Immature natural killer cell (primary cell): Measurements from ENCODE around the gene NEMP2. TPM values are rescaled to one million over a fixed set of nuclear protein-coding genes. Genes with fewer than 3 reads are reported as not detected.
A peak's percentile ranks its signal among the peaks of the same experiment; 100 is the strongest.

Experiments used
- DNase-seq, 3 donors: peaks; one replicate each; pipeline ENCODE4 v3.0.0; 2022; ENCODE audit warnings: mixed read lengths in 1 of 3
- H3K27ac Mint-ChIP-seq, 6 donors: one replicate each; pipeline ENCODE4 v1.8.0; 2020; ENCODE audit warnings: mixed read lengths in 6 of 6, mild to moderate bottlenecking in 5 of 6, inconsistent platforms in 4 of 6, moderate library complexity in 3 of 6
- H3K27me3 Mint-ChIP-seq, 3 donors: one replicate each; pipeline ENCODE4 v1.8.0; 2020 to 2021; ENCODE audit warnings: low read depth in 3 of 3, mild to moderate bottlenecking in 3 of 3, mixed read lengths in 3 of 3, moderate library complexity in 3 of 3, inconsistent platforms in 1 of 3
- H3K36me3 Mint-ChIP-seq, 3 donors: one replicate each; pipeline ENCODE4 v1.8.0; 2020; ENCODE audit warnings: mixed read lengths in 3 of 3, inconsistent platforms in 2 of 3, mild to moderate bottlenecking in 2 of 3
- H3K4me1 Mint-ChIP-seq, 2 donors: one replicate each; pipeline ENCODE4 v1.8.0; 2020; ENCODE audit warnings: inconsistent platforms in 2 of 2, mild to moderate bottlenecking in 2 of 2, mixed read lengths in 2 of 2, moderate library complexity in 1 of 2
- H3K4me3 Mint-ChIP-seq, 5 donors: one replicate each; pipeline ENCODE4 v1.8.0; 2020; ENCODE audit warnings: mild to moderate bottlenecking in 5 of 5, mixed read lengths in 5 of 5, inconsistent platforms in 3 of 5, moderate library complexity in 3 of 5
- H3K9me3 Mint-ChIP-seq, 6 donors: one replicate each; pipeline ENCODE4 v1.8.0; 2020; ENCODE audit warnings: mild to moderate bottlenecking in 6 of 6, mixed read lengths in 6 of 6, inconsistent platforms in 4 of 6, moderate library complexity in 3 of 6
- polyA plus RNA-seq, 3 donors: library from polyadenylated mRNA; unstranded; fragments of 300-500 nt; fragmentation: Illumina TruSeq; gene quantifications; one replicate each; pipeline ENCODE4 v1.2.3, GENCODE V29; 2021

Gene NEMP2
- polyA plus RNA-seq, 3 donors from 2014 or later = 10.4 to 20.0 (median 11.4) TPM

- no peak overlapping the region for H3K4me3 Mint-ChIP-seq
Measured at GRCh38 chr2:190466819-190467446, 67.6 kb downstream of the NEMP2 start.

GRCh38 chr2:190465060-190465459 lies 69.5 kb downstream of the NEMP2 start:
- no peak overlapping the region for H3K4me3 Mint-ChIP-seq
- H3K36me3 Mint-ChIP-seq = no peaks in the 10 kb centered on the region
- peak overlapping the region in 2 of 6 donors; percentile 8 to 51 for H3K27ac Mint-ChIP-seq
- DNase-seq = no peak
- no peaks in the 10 kb centered on the region for H3K9me3 Mint-ChIP-seq
- H3K4me1 Mint-ChIP-seq = peaks cover 63 to 93% of the 10 kb centered on the region in 2 donors
- peaks cover 0 to 3% (median 0%) of the 10 kb centered on the region in 3 donors for H3K27me3 Mint-ChIP-seq

More at GRCh38 chr2:190466819-190467446, 67.6 kb downstream of the NEMP2 start:
- peak overlapping the region in 1 of 6 donors; percentile 21 for H3K27ac Mint-ChIP-seq
- peaks cover 0 to 3% (median 0%) of the 10 kb centered on the region in 3 donors for H3K27me3 Mint-ChIP-seq
- no peak for DNase-seq
- H3K9me3 Mint-ChIP-seq = no peaks in the 10 kb centered on the region
- peaks cover 0 to 8% (median 4%) of the 10 kb centered on the region in 3 donors for H3K36me3 Mint-ChIP-seq
- peaks cover 54 to 81% of the 10 kb centered on the region in 2 donors for H3K4me1 Mint-ChIP-seq

- peaks cover 58 to 82% of the 10 kb centered on the region in 2 donors for H3K4me1 Mint-ChIP-seq
- no peaks in the 10 kb centered on the region for H3K9me3 Mint-ChIP-seq
- H3K36me3 Mint-ChIP-seq = peaks cover 0 to 10% (median 4%) of the 10 kb centered on the region in 3 donors
- H3K27ac Mint-ChIP-seq = peak overlapping the region in 2 of 6 donors; percentile 31 to 32
- no peak overlapping the region for H3K4me3 Mint-ChIP-seq
- DNase-seq = no peak
- H3K27me3 Mint-ChIP-seq = no peaks in the 10 kb centered on the region
Measured at GRCh38 chr2:190462611-190463010, 71.9 kb downstream of the NEMP2 start.

- Mint-ChIP-seq H3K27ac (peak overlapping the region in 2 of 6 donors; percentile 31 to 32), H3K36me3 (peaks cover 2 to 10% (median 5%) of the 10 kb centered on the region in 3 donors), H3K9me3 (no peaks in the 10 kb centered on the region), H3K27me3 (no peaks in the 10 kb centered on the region), H3K4me3 (no peak overlapping the region), H3K4me1 (peaks cover 56 to 82% of the 10 kb centered on the region in 2 donors)
- DNase-seq = no peak
Measured at GRCh38 chr2:190462181-190462580, 72.3 kb downstream of the NEMP2 start.

GRCh38 chr2:190460487-190460886 lies 74.0 kb downstream of the NEMP2 start:
- no peaks in the 10 kb centered on the region for H3K9me3 Mint-ChIP-seq
- H3K4me1 Mint-ChIP-seq = peaks cover 54 to 76% of the 10 kb centered on the region in 2 donors
- H3K4me3 Mint-ChIP-seq = no peak overlapping the region
- no peak for DNase-seq
- H3K36me3 Mint-ChIP-seq = peaks cover 5 to 10% (median 8%) of the 10 kb centered on the region in 3 donors
- H3K27me3 Mint-ChIP-seq = no peaks in the 10 kb centered on the region
- peak overlapping the region in 1 of 6 donors; percentile 7 for H3K27ac Mint-ChIP-seq

GRCh38 chr2:190459881-190460280 lies 74.6 kb downstream of the NEMP2 start:
- DNase-seq = no peak
- H3K27ac Mint-ChIP-seq = peak overlapping the region in 2 of 6 donors; percentile 41 to 79
- H3K36me3 Mint-ChIP-seq = peaks cover 5 to 10% (median 8%) of the 10 kb centered on the region in 3 donors
- H3K4me3 Mint-ChIP-seq = no peak overlapping the region
- no peaks in the 10 kb centered on the region for H3K9me3 Mint-ChIP-seq
- H3K27me3 Mint-ChIP-seq = no peaks in the 10 kb centered on the region
- H3K4me1 Mint-ChIP-seq = peaks cover 53 to 74% of the 10 kb centered on the region in 2 donors

- Mint-ChIP-seq H3K4me1 (peaks cover 43 to 71% of the 10 kb centered on the region in 2 donors), H3K9me3 (no peaks in the 10 kb centered on the region), H3K27ac (peak overlapping the region in 2 of 6 donors; percentile 6 to 33), H3K36me3 (peaks cover 5 to 22% (median 11%) of the 10 kb centered on the region in 3 donors), H3K4me3 (no peak overlapping the region), H3K27me3 (no peaks in the 10 kb centered on the region)
- DNase-seq = no peak
Measured at GRCh38 chr2:190458352-190459107, 76.0 kb downstream of the NEMP2 start.

GRCh38 chr2:190457256-190457655 lies 77.3 kb downstream of the NEMP2 start:
- H3K4me1 Mint-ChIP-seq = peaks cover 47 to 71% of the 10 kb centered on the region in 2 donors
- no peaks in the 10 kb centered on the region for H3K9me3 Mint-ChIP-seq
- H3K4me3 Mint-ChIP-seq = no peak overlapping the region
- peaks cover 0 to 2% (median 0%) of the 10 kb centered on the region in 3 donors for H3K27me3 Mint-ChIP-seq
- H3K36me3 Mint-ChIP-seq = peaks cover 8 to 28% (median 13%) of the 10 kb centered on the region in 3 donors
- no peak for DNase-seq
- H3K27ac Mint-ChIP-seq = peak overlapping the region in 1 of 6 donors; percentile 31

- Mint-ChIP-seq H3K4me3 (no peak overlapping the region), H3K9me3 (no peaks in the 10 kb centered on the region), H3K27me3 (peaks cover 0 to 2% (median 0%) of the 10 kb centered on the region in 3 donors), H3K4me1 (peaks cover 47 to 68% of the 10 kb centered on the region in 2 donors), H3K27ac (peak overlapping the region in 1 of 6 donors; percentile 0), H3K36me3 (peaks cover 8 to 28% (median 13%) of the 10 kb centered on the region in 3 donors)
- no peak for DNase-seq
Measured at GRCh38 chr2:190456833-190457232, 77.7 kb downstream of the NEMP2 start.

GRCh38 chr2:190455358-190456095 lies 79.0 kb downstream of the NEMP2 start:
- Mint-ChIP-seq H3K4me1 (peaks cover 48 to 70% of the 10 kb centered on the region in 2 donors), H3K9me3 (no peaks in the 10 kb centered on the region), H3K27me3 (peaks cover 0 to 2% (median 0%) of the 10 kb centered on the region in 3 donors), H3K27ac (peak overlapping the region in 1 of 6 donors; percentile 35), H3K36me3 (peaks cover 8 to 28% (median 13%) of the 10 kb centered on the region in 3 donors), H3K4me3 (no peak overlapping the region)
- DNase-seq = no peak

- Mint-ChIP-seq H3K9me3 (no peaks in the 10 kb centered on the region), H3K4me1 (peaks cover 43 to 63% of the 10 kb centered on the region in 2 donors), H3K36me3 (peaks cover 8 to 28% (median 13%) of the 10 kb centered on the region in 3 donors), H3K4me3 (no peak overlapping the region), H3K27ac (no peak overlapping the region), H3K27me3 (peaks cover 0 to 2% (median 0%) of the 10 kb centered on the region in 3 donors)
- no peak for DNase-seq
Measured at GRCh38 chr2:190454795-190455194, 79.7 kb downstream of the NEMP2 start.
